Measurements from ENCODE around the gene SRP14. TPM values are rescaled to one million over a fixed set of nuclear protein-coding genes. Genes with fewer than 3 reads are reported as not detected.

Gene SRP14
- total RNA-seq, 1 donor from 2014 or later: 320 TPM

- peaks cover 30% of the 10 kb centered on the region for H3K4me1 Mint-ChIP-seq (ENCODE audit: low read depth, unreplicated experiment)
- TF ChIP-seq CTCF (IDR thresholded peaks at IDR 0.05; ENCODE audit: insufficient read depth, low read depth, low read length) (no peak), EZH2 (IDR thresholded peaks at IDR 0.05; ENCODE audit: insufficient read depth, low read length) (no peak)
- H3K27ac Mint-ChIP-seq (ENCODE audit: unreplicated experiment): peak overlapping the region; percentile 23
Measured at GRCh38 chr15:40053079-40053830, 14.3 kb upstream of the SRP14 start.

GRCh38 chr15:40052604-40053003 lies 13.6 kb upstream of the SRP14 start:
- H3K4me1 Mint-ChIP-seq (ENCODE audit: low read depth, unreplicated experiment): peaks cover 32% of the 10 kb centered on the region
- no peaks in the 10 kb centered on the region for H3K27me3 ChIP-seq (ENCODE audit: insufficient read depth, low read length)
- H3K4me3 Mint-ChIP-seq (ENCODE audit: unreplicated experiment): no peak overlapping the region
- H3K27me3 Mint-ChIP-seq (ENCODE audit: low read depth, unreplicated experiment): no peaks in the 10 kb centered on the region
- H2AFZ ChIP-seq (ENCODE audit: low read depth, low read length): no peak overlapping the region
- H3K9ac ChIP-seq (ENCODE audit: low read length): no peak overlapping the region
- peaks cover 7% of the 10 kb centered on the region for H3K36me3 Mint-ChIP-seq (ENCODE audit: low read depth, unreplicated experiment)
- H3K79me2 ChIP-seq (ENCODE audit: insufficient read depth, low read length): no peaks in the 10 kb centered on the region
- no peaks in the 10 kb centered on the region for H3K36me3 ChIP-seq (ENCODE audit: insufficient read depth, low read length)
- H3K4me2 ChIP-seq (ENCODE audit: low read length): no peak overlapping the region
- H4K20me1 ChIP-seq (ENCODE audit: insufficient read depth, low read length): no peaks in the 10 kb centered on the region
- H3K9me3 Mint-ChIP-seq (ENCODE audit: unreplicated experiment): no peaks in the 10 kb centered on the region
- H3K4me1 ChIP-seq (ENCODE audit: insufficient read depth, low read length): peaks cover 24% of the 10 kb centered on the region
- H3K27ac Mint-ChIP-seq (ENCODE audit: unreplicated experiment): no peak overlapping the region
- TF ChIP-seq CTCF (IDR thresholded peaks at IDR 0.05; ENCODE audit: insufficient read depth, low read depth, low read length): no peak
- H3K4me3 ChIP-seq (ENCODE audit: insufficient read depth, low read depth, low read length): no peak overlapping the region
- no peaks in the 10 kb centered on the region for H3K9me3 ChIP-seq (ENCODE audit: insufficient read depth, low read depth, low read length)
- no peak overlapping the region for H3K27ac ChIP-seq (ENCODE audit: low read depth, low read length)
- FAIRE-seq (no peak), DNase-seq (ENCODE audit: low read depth) (no peak)

More at GRCh38 chr15:40053079-40053830, 14.3 kb upstream of the SRP14 start:
- Histone ChIP-seq H3K4me2 (ENCODE audit: low read length) (no peak overlapping the region), H3K27ac (ENCODE audit: low read depth, low read length) (no peak overlapping the region), H2AFZ (ENCODE audit: low read depth, low read length) (no peak overlapping the region), H3K4me1 (ENCODE audit: insufficient read depth, low read length) (peaks cover 17% of the 10 kb centered on the region), H3K9ac (ENCODE audit: low read length) (no peak overlapping the region), H3K4me3 (ENCODE audit: insufficient read depth, low read depth, low read length) (no peak overlapping the region), H4K20me1 (ENCODE audit: insufficient read depth, low read length) (no peaks in the 10 kb centered on the region), H3K36me3 (ENCODE audit: insufficient read depth, low read length) (no peaks in the 10 kb centered on the region), H3K27me3 (ENCODE audit: insufficient read depth, low read length) (no peaks in the 10 kb centered on the region), H3K79me2 (ENCODE audit: insufficient read depth, low read length) (no peaks in the 10 kb centered on the region), H3K9me3 (ENCODE audit: insufficient read depth, low read depth, low read length) (no peaks in the 10 kb centered on the region)
- Mint-ChIP-seq H3K4me3 (ENCODE audit: unreplicated experiment) (peak overlapping the region; percentile 2), H3K36me3 (ENCODE audit: low read depth, unreplicated experiment) (peaks cover 9% of the 10 kb centered on the region), H3K27me3 (ENCODE audit: low read depth, unreplicated experiment) (no peaks in the 10 kb centered on the region), H3K9me3 (ENCODE audit: unreplicated experiment) (no peaks in the 10 kb centered on the region)
- DNase-seq (ENCODE audit: low read depth) (no peak), FAIRE-seq (no peak)
